Stimulated activated CD4-positive, alpha-beta T cell treated with anti-CD3 and anti-CD28 coated beads, Interleukin-4, amount 100 ng/mL, for 48 hours (primary cell): ENCODE results near the gene DYNLRB2.

Experiments
- DNase-seq, 2 donors: peaks; one replicate each; pipeline ENCODE4 v3.0.0-alpha.2; 2020; ENCODE audit warnings: low read depth in 2 of 2

The DYNLRB2 gene

DNA sequence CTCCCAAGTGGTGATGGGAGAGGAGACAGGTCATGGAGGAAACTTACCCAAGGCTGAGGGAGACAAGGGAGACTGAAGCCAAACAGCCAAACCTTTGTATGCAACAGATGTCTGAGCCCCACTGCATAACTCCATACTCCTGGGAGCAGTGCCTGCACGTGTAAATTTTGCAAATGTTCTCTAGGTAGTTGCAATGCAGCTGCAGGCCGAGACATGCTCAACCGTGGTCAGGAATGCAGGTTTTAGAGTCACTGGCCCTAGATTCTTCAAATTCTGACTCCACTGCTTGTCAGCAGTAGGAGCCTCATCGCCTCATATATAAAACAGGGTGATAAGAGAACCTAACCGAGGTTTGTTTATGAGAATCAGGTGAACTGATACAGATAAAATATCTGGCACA, 11.5 kb downstream of the DYNLRB2 start:
- no peak for DNase-seq

DNA sequence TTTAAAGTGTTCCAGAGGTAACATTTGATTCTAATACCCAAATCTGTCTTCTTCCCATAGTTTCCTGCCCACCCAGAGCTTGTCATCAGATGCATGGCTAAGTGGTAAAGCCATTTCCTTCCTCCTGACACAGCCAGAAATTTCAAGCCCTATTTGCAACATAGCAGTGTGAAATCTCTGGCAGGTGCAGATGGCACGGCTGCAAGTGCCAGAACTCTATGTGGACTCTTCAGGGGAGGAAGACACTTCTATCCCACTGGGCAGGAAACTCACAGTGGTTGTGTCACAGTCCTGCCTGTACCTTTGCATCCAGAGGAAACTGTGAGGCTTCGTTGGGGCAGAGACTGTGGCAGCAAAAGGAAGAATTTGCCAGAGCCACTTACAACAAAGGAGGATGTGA, 13.2 kb downstream of the DYNLRB2 start:
- no peak for DNase-seq

DNA sequence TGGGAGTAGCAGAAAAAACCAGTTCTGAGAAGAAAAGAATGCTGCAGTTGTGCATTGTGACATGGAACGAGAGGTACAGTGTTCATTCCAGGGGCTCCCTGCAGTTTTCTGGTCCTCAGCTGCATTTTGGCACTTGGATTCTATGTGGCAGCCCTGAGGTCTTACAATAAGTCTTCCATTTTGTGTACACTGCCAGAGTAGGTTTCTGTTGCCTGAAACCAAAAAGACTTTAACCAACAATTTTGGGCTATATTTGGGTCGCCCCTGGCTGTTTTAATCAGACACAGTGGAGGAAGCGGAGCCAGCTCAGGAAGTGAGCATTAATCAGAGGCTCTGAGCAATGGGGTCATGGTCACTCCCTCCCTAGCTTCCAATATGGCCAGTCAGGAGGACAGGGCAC, 15.7 kb downstream of the DYNLRB2 start:
- DNase-seq, result no peak

DNA sequence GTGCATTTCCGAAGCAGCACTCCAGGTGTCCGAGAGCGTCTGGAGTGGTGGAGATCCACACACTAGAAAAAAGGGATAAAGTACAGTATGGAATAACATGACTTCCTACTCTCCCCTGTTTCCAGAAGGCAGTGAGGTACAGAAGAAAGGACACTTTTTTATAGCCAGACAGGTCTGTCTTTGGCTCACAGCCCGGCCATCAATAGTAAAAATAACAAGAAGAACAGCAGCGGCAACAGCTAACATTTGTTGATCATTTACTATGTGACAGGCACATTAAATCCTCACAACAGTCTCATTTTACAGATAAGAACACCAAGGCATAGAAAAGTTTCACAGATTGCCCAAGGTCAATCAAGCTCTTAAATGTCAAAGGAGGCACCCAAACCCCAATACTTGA, 16.2 kb downstream of the DYNLRB2 start:
- no peak for DNase-seq

DNA sequence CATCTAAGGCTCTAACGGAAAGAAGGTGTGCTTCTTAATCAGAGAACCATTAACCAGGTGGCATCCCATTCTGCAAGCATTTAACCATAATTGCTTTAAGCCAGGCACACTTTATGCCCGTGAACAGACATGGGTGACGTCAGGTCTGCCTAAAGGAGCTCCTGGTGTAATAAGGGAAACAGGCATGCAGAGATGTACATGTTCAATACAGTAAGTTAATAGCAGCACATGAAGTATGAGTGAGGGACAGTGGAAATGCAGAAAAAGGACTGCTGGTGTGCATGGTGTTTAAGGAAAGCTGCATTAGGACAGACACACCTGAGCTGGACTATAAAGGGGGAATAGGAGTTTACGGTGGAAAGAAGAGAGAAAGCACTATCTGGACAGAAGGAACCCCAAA, 18.6 kb downstream of the DYNLRB2 start:
- DNase-seq, result no peak

DNA sequence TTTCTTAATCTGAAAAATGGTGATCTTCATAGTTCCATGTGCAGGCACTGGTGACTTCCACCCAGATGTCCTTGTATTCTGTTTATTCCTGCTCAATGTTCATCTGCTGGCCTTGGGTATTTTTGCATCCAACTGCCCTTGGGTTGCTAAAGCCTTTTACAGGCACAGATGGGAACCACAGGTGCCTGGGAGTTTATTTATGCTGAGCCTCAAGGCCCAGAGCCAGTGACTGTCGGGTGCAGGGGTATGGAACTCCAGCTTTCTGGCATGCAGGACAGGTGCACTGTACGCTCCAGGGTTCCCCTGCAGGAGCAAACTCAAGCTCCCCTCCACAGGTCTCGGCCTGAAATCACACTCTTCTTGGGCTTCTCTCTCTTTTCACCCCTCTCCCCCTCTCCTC, 22.3 kb downstream of the DYNLRB2 start:
- DNase-seq, result no peak

DNA sequence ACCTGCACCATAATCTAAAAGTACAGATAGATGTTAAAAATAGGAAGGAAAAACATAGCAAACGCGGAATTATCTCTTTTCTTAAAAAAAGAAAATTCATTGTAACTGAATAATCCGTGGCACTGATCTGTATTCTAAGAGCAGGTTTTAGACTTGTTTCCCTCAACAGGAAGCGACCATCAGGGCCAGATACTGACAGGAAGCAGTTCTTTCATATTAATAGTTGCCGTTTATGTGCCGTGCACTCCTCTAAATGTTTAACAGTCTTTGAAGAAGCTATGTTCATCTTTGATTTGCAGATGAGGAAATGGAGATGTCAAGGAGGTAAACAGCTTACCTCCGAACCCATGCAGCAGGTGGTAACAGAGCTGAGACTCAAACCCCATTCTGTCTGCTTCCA, 23.6 kb downstream of the DYNLRB2 start:
- DNase-seq, result no peak

DNA sequence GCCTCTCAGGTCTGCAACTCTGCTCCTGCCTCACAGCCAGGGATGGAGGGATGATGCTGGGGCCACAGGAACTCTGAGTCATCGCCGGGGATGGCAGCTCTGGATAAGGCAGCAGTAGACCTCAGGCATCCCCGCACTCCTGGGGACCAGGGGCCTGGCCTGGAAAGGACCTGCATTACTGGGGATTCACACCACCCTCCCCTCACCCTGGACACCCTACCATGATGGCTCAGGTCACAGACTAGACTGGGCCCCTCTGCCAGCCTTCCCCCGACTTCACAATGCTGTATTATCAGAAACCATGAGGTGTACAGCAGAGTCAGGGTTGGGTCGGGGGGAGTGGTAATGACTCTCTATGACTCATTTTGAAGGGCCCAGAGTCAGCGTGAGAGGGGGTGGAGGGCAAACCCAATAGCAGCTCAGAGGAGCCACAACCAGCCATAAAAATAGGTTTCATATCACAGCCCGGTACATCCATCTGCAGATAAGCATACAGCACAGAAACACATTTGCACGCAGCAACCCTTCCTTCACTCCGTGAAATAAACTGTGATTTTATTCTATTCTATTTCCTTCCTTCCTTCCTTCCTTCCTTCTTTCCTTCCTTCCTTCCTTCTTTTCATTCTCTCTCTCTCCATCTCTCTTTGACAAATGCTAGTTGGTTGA, 28.8 kb downstream of the DYNLRB2 start:
- peak; percentile 56 to 75 for DNase-seq

DNA sequence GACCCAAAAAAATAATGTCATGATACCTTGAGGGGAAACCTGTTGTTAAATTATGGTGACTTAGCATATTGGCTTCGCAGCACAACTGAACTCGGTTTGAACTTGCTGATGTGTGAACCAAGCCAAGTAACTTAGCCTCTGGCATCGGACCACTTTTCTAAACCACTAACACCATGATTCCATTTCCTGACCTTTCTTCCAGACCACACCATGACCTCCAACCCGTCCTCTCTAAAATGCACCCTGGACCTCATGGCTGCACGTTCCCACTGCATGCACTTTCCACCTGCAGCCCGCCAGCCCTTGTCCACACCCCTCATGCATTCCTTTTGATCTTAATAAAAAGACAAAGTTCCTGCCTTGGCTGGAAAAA, 29.3 kb downstream of the DYNLRB2 start:
- DNase-seq, result no peak

DNA sequence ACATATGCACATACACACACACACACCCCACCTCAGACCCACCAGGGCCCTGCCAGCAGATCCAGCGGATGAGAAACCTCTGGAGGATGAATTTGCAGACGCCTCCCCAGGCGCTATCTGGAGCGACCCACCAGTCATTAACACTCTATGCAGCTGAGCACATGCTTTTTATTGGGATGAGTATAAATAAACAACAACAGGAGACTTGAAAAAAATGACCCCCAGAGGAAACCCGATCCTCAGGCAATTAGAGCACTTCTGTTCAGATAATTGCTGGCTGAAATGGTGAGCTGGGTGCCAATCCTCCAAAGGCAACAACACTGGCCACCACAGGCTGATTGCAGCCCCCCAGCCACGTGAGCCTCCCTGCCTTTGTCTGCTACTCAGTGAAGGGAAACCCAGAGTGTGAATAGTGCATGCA, 32.9 kb downstream of the DYNLRB2 start:
- no peak for DNase-seq

DNA sequence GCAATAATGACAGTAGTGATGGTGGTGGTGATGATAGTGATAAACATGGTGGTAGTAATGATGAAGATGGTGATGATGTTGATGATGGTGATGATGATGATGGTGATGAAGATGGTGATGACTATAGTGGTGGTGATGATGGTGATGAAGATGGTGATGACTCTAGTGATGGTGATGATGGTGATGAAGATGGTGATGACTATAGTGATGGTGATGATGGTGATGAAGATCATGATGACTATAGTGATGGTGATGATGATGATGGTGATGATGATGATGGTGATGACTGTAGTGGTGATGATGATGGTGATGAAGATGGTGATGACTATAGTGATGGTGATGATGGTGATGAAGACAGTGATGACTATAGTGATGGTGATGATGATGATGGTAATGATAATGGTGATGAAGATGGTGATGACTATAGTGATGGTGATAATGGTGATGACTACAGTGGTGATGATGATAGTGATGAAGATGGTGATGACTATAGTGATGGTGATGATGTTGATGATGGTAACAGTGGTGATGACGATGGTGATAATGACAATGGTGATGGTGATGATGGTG, 35.6 kb downstream of the DYNLRB2 start:
- no peak for DNase-seq

DNA sequence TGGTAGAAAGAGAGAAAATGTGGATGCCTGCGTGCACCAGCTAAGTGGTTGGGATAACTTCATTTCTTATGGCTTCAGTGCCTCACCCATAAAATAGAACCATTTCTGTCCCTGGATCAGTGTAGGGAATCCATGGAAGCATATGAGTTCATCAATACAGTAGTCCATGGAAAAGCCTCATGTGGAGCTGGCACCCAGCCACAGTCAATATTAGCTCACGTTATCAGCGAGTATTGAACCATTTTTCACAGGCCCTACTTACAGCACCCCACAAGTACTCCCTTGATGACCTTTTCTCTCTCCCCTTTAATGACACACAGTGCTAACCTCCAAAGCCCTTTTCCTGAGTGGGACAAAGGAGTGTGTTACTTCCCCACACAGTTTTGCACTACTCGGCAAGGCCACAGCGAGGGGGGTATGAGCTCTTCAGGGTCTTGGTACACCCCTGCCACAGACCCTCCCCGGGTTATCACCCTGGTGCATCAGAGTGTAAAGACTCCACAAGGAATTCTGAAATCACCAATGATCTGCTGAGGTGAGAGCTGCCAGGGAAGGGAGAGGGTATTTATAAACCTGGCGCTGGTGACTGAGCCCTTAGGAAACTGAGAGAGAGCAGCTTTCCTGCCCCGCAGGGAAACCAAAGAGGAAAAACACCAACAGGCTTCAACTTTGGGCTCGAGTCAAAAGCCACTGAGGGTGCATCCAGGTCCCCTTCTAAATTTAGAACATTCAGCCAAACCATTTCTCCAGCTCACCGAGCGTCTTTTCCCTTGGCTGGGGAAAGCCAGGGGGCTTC, 36.9 kb downstream of the DYNLRB2 start:
- DNase-seq, result no peak

DNA sequence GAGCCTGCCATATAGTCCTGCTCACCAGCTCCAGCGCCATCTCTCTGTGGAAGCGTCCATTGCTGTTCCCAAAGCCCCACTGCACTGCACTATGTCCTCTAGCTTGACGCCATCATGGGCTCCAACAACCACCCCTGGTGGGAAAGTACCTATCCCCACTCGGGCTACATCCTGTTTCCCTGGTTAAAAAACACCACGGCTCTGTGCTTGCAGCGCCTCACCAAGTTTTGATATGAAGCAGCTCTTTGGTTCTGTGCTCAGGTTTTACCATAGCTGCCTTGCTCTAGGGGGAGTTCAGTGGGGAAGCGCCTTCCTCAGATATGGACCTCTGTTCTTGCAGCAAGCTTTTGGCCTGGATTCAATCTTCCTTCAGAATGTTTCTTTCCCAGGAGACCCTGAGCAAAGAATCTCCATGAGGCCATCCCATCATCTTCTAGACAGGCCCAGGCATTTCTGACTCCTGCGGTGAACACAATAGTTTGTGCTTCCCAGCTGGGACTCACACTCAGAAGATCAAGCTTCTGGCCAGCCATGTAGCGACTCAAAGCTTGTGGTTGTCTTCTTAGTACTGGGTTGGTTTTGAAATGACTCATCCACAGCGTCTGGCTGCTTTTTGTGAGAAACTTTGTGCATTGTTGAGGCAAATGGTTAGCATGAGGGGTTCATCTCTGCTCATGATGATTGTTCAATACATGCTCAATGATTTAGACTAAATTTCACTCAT, 39.5 kb downstream of the DYNLRB2 start:
- peak; percentile 44 to 68 for DNase-seq

DNA sequence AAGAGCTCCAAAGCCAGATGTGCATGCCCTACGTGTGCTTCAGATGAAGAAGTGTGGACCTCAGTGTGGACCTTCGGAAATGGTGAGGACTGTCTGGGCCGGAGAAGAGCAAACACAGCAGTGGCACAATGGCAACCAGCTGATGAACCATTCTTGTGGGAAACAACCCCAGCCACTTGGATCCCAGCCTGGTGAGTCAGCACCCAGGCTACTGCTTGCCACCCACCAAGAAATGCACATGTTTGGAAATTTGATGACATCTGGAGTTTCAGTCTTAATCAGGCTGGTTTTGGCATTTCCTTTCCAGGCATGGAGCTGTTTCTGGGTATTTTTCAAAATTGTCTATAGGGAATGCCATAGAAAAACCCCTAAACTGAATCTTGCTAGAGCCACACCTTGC, 42.7 kb downstream of the DYNLRB2 start:
- DNase-seq, result peak; percentile 24 to 58

DNA sequence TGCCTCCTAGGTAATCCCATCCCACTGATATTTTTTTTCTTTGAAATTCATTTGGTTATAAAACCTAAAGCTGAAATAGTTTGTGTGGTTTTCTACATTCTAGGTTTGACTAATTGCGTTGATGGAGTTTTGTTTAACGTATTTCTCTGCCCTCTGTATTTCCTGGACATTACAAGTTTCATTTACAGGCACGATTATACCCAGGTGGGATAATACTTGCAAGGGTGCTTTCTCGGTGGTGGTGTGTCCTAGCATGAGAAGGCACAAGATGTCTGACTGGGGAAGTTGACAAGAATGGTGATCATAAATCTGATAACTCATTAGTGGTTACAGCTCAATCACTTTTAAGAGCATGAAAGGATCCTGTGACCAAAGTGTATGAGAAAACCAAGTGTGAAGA, 45.0 kb downstream of the DYNLRB2 start:
- DNase-seq, result no peak

DNA sequence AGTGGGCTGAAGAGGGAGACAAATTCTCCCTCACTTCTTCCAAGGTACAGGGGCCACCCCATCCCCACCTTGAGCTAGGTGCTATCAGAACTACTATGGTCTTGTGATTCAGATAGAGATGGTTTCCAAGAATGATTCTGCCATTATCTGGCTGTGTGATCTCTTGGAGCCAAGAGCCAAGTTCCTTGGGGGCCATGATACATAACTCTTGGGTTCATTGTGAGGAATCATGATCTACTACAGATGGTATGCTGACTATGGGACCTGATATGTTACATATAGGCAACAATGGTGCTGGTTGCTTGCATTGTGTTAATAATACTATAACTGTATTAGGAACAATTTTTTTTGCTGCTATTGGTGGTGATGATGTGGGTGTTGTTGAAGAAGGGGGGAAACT, 45.7 kb downstream of the DYNLRB2 start:
- DNase-seq, result no peak

DNA sequence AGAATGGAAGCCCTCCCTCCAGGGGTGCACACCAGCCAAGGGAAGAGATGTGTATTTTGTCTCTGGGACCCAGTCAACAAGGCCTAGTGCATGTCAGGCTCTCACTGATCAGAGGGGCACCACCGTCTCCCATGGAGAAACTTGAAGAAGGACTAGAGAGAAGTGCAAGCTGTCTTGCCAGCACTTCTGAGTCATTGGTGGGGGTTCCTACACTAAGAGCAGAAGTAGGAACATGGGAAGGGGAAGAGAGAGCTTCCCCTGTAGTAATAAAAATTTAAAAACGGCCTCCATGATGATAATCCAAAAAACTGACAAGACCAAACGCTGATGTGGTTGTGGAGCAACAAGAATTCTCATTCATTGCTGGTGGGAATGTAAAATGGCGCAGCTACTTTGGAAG, 46.3 kb downstream of the DYNLRB2 start:
- no peak for DNase-seq

DNA sequence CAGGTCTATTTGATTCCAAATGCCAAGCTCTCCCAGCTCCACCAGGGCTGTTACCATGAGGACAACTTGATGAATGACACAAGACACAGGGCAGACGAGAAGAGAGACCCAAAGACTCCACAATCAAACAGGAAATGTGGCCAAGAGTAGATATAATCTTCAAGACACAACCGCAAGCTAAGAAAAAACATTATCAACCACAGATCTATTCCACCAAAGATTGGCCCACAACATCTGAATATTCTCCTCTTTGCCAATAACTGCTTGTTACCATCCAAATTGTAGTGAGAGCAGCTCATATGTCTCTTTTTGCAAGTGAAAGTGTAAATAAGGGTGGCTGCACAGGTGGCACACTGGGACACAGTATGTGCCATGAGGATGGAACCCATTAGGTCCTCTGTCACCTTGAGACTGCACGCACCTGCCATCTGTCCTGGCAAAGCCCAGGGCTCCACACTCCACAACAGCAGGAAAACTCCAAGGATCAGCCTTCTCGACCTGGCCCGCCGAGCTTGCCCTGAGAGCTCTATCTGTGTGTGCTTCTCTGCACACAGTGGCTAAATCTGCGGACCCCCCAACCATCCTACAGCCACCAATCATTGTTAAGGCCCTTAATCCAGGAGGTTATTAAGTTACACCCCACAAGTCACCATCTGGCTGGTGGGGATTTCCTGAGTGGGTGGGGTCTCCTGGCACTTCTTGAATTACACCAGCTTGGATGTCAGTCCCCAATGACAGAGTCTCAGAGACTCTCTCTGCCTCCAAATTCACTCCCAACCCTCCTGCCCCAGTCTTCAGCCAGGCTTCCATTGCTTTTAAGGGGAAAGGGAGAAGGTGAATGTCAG, 50.5 kb downstream of the DYNLRB2 start:
- no peak for DNase-seq

DNA sequence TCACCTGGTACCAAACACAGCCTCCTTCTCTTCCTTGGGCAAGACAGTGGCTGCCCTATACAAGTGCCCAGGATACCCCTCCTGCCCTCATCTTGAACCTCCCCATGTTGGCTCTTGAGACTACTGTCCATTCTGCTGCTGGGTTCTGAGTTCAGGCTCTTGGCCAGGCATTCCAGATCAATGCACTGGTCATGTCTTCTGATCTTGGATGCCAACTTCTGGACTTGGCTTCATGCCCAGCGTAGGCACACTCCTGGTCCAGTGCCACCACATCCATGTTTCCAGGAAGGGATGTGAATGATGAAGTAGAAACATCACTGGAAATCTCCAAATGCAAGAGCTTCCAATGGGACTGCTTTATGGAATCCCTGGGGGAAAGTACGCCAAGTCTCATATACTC, 51.5 kb downstream of the DYNLRB2 start:
- no peak for DNase-seq

DNA sequence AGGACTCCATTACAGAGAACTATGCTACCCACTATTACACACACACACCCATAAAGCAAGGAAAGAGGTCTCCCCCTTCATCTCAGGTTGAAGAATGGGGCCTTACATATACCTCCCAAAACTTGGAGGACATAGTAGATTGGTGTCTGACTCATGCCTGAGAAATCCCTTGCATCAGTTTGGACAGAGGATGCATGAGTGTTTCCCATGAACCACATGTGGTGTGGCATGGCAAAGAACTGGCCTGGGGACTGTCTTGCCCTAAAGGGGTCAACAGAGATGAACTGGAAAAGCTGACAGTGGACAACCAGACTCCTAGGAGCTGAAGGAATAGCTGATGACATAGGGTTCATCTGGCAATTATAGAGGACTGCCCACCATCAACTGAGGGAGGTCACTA, 54.0 kb downstream of the DYNLRB2 start:
- no peak for DNase-seq

DNA sequence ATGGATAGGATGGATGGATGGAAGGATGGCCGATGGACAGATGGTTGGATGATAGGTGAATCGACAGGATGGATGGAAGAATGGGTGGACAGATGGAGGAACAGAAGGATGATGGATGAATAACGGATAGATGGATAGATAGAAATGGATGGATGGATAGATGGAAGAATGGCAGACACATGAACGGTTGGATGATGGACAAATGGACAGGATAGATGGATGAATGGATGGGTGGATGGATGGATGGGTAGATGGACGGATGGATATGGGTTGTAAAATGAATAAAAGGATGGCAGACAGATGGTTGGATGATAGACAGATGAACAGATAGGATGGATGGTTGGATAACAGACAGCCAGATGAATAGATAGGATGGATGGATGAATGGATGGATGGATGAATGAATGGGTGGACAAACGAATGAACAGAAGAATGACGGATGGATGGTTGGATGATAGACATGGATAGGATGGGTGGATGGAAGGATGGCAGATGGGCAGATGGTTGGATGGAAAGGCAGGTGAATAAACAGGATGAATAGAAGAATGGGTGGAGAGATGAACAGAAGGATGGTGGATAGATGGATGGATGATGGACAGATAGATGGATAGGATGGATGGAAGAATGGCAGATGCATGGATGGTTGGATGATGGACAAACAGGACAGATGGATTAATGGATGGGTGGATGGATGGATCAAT, 55.9 kb downstream of the DYNLRB2 start:
- DNase-seq, result no peak
